Activated naive CD4-positive, alpha-beta T cell treated with anti-CD3 and anti-CD28 coated beads, Interleukin-2, amount 10 ng/mL, durations not matched to agents 7 days and 5 days (primary cell): Measurements from ENCODE around the gene PPP1R13L.

Experiments used
- CTCF ChIA-PET: fragments of 350-600 bp; sonication (Branson Sonifier 250); formaldehyde crosslinking; loops from one replicate; lab custom pipeline; 2021; ENCODE audit warnings: antibody characterized with exemption; lab: Charles Lee
- DNase-seq: peaks from one replicate; pipeline ENCODE4 v3.0.0-alpha.2; 2020
- H3K27ac Mint-ChIP-seq: one replicate; pipeline ENCODE4 v1.8.0; 2021; ENCODE audit warnings: mild to moderate bottlenecking, moderate library complexity, mixed read lengths
- H3K27me3 Mint-ChIP-seq: one replicate; pipeline ENCODE4 v1.8.0; 2021; ENCODE audit warnings: mild to moderate bottlenecking, mixed read lengths
- H3K36me3 Mint-ChIP-seq: one replicate; pipeline ENCODE4 v1.8.0; 2021; ENCODE audit warnings: mixed read lengths
- H3K4me1 Mint-ChIP-seq: one replicate; pipeline ENCODE4 v1.8.0; 2021; ENCODE audit warnings: mixed read lengths
- H3K4me3 Mint-ChIP-seq: one replicate; pipeline ENCODE4 v1.8.0; 2021; ENCODE audit warnings: mild to moderate bottlenecking, moderate library complexity, mixed read lengths
- H3K9me3 Mint-ChIP-seq: one replicate; pipeline ENCODE4 v1.8.0; 2021; ENCODE audit warnings: mixed read lengths

The PPP1R13L gene

DNA sequence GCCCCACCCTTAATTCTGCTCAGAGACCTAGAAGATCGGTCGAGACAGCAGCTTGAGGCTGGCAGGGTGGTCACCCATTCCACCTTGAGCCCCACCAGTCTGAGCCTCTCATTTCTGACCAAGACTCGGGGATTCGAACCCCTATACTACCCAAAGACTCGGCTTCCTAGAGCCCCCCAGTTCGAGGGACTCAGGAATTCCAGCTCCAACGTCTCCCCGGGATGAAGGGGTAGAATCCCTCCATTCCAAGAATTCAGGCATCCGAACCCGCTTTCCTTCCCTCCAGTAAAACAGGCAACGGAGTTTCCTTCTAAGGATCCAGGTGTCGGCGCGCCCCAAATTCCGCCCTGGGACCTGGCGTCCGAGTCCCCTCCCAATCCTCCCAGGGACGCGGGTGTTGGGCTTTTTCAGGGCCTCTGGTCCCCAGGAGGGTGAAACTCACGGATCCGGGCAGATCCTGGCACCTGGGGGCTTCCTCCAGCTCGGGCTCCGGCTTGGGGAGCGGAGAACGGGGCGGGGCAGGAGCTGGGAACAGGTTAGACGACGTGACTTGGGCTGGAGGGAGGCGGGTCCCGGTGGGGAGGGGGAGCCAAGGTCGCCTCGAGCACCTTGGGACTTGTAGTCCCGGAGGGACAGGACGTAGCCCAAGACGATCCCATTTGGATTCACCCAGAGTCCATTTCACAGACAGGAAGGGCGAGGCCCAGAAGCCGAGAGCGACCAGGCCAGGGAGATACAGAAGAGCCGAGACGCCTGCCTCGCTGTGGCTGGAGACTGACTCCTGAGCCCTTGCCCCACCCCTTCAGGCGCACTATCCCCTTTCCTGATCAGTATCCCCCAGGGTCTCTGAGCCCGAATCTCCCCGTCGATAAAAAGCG is at the start of gene PPP1R13L:
Gene PPP1R13L, minus strand, starts transcription at position 513 of the 878 bp plus-strand sequence. CDS start 6,751 bp downstream, outside the sequence.
- Mint-ChIP-seq H3K9me3 (no peaks in the 10 kb centered on the region), H3K36me3 (peaks cover 17% of the 10 kb centered on the region), H3K4me3 (peak within 1 kb of the TSS; percentile 96), H3K4me1 (peaks cover 53% of the 10 kb centered on the region), H3K27me3 (peaks cover 53% of the 10 kb centered on the region), H3K27ac (peak within 1 kb of the TSS; percentile 94)
- CTCF ChIA-PET = interaction anchor here (0.6 to 3.7 kb wide), 10 partner anchors 11 to 178 kb away, joined by 3 to 30 read pairs (median 4); no protein-coding TSS in a partner anchor
- DNase-seq = peak; percentile 86

DNA sequence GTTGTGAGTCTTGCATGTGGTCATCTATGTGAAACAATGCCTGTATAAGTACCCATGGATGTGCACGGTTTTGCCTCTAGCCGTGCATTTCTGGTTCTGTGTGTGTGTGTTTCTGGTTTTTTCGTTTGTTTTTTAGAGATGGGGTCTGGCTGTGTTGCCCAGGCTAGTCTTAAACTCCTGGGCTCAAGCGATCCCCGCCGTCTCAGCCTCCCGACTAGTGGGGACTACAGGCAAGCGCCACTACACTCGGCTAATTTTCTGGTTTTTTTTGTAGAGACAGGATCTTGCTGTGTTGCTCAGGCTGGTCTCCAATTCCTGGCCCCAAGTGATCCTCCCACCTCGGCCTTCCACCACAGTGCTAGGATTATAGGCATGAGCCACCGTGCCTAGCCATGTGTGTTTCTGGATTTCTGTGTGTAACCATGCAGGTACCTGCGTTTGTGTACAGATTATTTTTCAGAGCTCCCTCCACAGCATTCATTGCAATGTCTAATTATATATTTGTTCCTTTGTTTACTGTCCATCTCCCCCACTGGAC is 47.0 kb upstream of the PPP1R13L start:
- H3K4me3 Mint-ChIP-seq = peak overlapping the region; percentile 87

GRCh38 chr19:45451131-45451849 is 46.4 kb upstream of the PPP1R13L start:
- Mint-ChIP-seq H3K4me3 (peak overlapping the region; percentile 87), H3K27me3 (peaks cover 20% of the 10 kb centered on the region), H3K9me3 (no peaks in the 10 kb centered on the region), H3K4me1 (peaks cover 51% of the 10 kb centered on the region), H3K27ac (peak overlapping the region; percentile 78), H3K36me3 (peaks cover 4% of the 10 kb centered on the region)
- peak; percentile 67 for DNase-seq
- CTCF ChIA-PET = interaction anchor here (1.0 to 1.3 kb wide), 3 partner anchors 10 to 27 kb away, joined by 3 to 6 read pairs (median 6); no protein-coding TSS in a partner anchor

More for the DNA sequence above, 47.0 kb upstream of the PPP1R13L start:
- no peak for DNase-seq
- Mint-ChIP-seq H3K9me3 (no peaks in the 10 kb centered on the region), H3K27ac (peak overlapping the region; percentile 78), H3K27me3 (peaks cover 23% of the 10 kb centered on the region), H3K4me1 (peaks cover 52% of the 10 kb centered on the region), H3K36me3 (peaks cover 1% of the 10 kb centered on the region)
- CTCF ChIA-PET = interaction anchor here (1.0 to 2.0 kb wide), 4 partner anchors 9 to 26 kb away, joined by 3 to 6 read pairs (median 6); no protein-coding TSS in a partner anchor

GRCh38 chr19:45450012-45450333 is 45.1 kb upstream of the PPP1R13L start:
- H3K27ac Mint-ChIP-seq = peak overlapping the region; percentile 97
- peak; percentile 31 for DNase-seq
- peaks cover 4% of the 10 kb centered on the region for H3K36me3 Mint-ChIP-seq
- peak overlapping the region; percentile 87 for H3K4me3 Mint-ChIP-seq
- H3K27me3 Mint-ChIP-seq = peaks cover 11% of the 10 kb centered on the region
- no peaks in the 10 kb centered on the region for H3K9me3 Mint-ChIP-seq
- H3K4me1 Mint-ChIP-seq = peaks cover 45% of the 10 kb centered on the region
- CTCF ChIA-PET = interaction anchor here (2.7 to 6.4 kb wide), 4 partner anchors 10 to 35 kb away, joined by 11 to 68 read pairs (median 24); partner anchors contain the start of gene FOSB

GRCh38 chr19:45448887-45449299 is 44.0 kb upstream of the PPP1R13L start:
- Mint-ChIP-seq H3K27me3 (peaks cover 13% of the 10 kb centered on the region), H3K27ac (no peak overlapping the region), H3K4me1 (peaks cover 52% of the 10 kb centered on the region), H3K9me3 (no peaks in the 10 kb centered on the region), H3K4me3 (peak overlapping the region; percentile 22), H3K36me3 (peaks cover 4% of the 10 kb centered on the region)
- CTCF ChIA-PET = interaction anchor here (1.0 to 6.4 kb wide), 6 partner anchors 9 to 193 kb away, joined by 3 to 68 read pairs (median 14); partner anchors contain the start of gene FOSB
- no peak for DNase-seq

DNA sequence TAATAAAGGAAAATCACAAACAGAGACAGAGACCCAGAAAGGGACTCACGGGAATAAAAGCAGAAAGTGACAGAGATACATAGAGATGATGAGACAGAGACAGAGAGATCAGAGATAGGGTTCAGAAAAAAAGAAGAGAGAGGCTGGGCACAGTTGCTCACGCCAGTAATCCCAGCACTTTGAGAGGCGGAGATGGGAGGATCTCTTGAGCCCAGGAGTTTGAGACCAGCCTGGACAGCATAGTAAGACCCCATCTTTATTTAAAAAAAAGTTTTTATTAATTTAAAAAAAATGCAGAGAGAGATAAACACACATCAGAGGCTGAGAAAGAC is 43.5 kb upstream of the PPP1R13L start:
- H3K4me3 Mint-ChIP-seq = no peak overlapping the region
- H3K27me3 Mint-ChIP-seq = peaks cover 15% of the 10 kb centered on the region
- peaks cover 4% of the 10 kb centered on the region for H3K36me3 Mint-ChIP-seq
- H3K27ac Mint-ChIP-seq = no peak overlapping the region
- CTCF ChIA-PET = interaction anchor here (1.0 to 6.4 kb wide), 6 partner anchors 9 to 194 kb away, joined by 3 to 68 read pairs (median 14); partner anchors contain the start of gene FOSB
- no peak for DNase-seq
- no peaks in the 10 kb centered on the region for H3K9me3 Mint-ChIP-seq
- H3K4me1 Mint-ChIP-seq = peaks cover 55% of the 10 kb centered on the region

DNA sequence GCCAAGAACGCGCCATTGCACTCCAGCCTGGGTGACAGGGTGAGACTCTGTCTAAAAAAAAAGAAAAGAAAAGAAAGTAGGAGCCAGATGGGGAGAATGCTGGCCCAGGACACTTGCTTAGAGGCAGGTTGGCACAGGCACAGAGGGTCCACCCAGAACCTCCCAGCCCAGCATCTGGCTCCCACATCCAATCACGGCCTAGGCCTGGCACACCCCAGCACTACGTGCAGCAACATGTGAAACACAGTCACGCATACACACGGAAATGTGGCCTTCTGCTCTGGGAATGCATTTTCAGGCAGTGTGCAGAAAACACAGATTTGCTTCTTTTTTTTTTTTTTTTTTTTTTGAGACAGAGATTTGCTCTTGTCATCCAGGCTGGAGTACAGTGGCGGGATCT is 42.1 kb upstream of the PPP1R13L start:
- CTCF ChIA-PET = interaction anchor here (0.7 to 6.4 kb wide), 6 partner anchors 16 to 192 kb away, joined by 3 to 68 read pairs (median 3); partner anchors contain the start of genes EML2, FOSB and PPP1R13L
- H3K36me3 Mint-ChIP-seq = peaks cover 4% of the 10 kb centered on the region
- H3K27ac Mint-ChIP-seq = no peak overlapping the region
- peaks cover 62% of the 10 kb centered on the region for H3K4me1 Mint-ChIP-seq
- H3K27me3 Mint-ChIP-seq = peaks cover 20% of the 10 kb centered on the region
- H3K9me3 Mint-ChIP-seq = no peaks in the 10 kb centered on the region
- H3K4me3 Mint-ChIP-seq = no peak overlapping the region
- DNase-seq = no peak

- peak; percentile 46 for DNase-seq
- no peaks in the 10 kb centered on the region for H3K9me3 Mint-ChIP-seq
- no peak overlapping the region for H3K27ac Mint-ChIP-seq
- H3K4me3 Mint-ChIP-seq = no peak overlapping the region
- H3K4me1 Mint-ChIP-seq = peaks cover 57% of the 10 kb centered on the region
- H3K27me3 Mint-ChIP-seq = peaks cover 20% of the 10 kb centered on the region
- CTCF ChIA-PET = interaction anchor here (0.7 to 6.4 kb wide), 8 partner anchors 16 to 236 kb away, joined by 3 to 68 read pairs (median 3); partner anchors contain the start of genes EML2, FOSB and PPP1R13L
- peaks cover 4% of the 10 kb centered on the region for H3K36me3 Mint-ChIP-seq
Measured at GRCh38 chr19:45446295-45446694, 41.4 kb upstream of the PPP1R13L start.

DNA sequence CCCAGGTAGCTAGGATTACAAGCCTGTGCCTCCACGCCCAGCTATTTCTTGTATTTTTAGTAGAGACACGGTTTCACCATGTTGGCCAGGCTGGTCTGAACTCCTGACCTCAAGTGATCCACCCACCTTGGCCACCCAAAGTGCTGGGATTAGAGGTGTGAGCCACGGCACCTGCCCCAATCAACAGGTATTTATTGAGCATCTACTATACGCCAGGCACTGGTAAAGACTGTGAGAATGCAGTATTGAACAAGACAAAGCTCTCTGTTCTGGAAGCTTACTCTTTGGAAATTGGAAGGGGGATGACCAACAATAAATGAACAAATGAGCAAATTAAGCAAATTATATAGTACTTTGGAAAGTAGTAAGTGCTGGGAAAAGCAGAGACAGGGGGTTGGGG is 40.3 kb upstream of the PPP1R13L start:
- Mint-ChIP-seq H3K9me3 (no peaks in the 10 kb centered on the region), H3K27me3 (peaks cover 20% of the 10 kb centered on the region), H3K27ac (no peak overlapping the region), H3K4me3 (no peak overlapping the region), H3K4me1 (peaks cover 60% of the 10 kb centered on the region), H3K36me3 (peaks cover 4% of the 10 kb centered on the region)
- CTCF ChIA-PET = interaction anchor here (0.6 to 6.4 kb wide), 5 partner anchors 22 to 322 kb away, joined by 3 to 68 read pairs (median 6); partner anchors contain the start of gene FOSB
- no peak for DNase-seq

DNA sequence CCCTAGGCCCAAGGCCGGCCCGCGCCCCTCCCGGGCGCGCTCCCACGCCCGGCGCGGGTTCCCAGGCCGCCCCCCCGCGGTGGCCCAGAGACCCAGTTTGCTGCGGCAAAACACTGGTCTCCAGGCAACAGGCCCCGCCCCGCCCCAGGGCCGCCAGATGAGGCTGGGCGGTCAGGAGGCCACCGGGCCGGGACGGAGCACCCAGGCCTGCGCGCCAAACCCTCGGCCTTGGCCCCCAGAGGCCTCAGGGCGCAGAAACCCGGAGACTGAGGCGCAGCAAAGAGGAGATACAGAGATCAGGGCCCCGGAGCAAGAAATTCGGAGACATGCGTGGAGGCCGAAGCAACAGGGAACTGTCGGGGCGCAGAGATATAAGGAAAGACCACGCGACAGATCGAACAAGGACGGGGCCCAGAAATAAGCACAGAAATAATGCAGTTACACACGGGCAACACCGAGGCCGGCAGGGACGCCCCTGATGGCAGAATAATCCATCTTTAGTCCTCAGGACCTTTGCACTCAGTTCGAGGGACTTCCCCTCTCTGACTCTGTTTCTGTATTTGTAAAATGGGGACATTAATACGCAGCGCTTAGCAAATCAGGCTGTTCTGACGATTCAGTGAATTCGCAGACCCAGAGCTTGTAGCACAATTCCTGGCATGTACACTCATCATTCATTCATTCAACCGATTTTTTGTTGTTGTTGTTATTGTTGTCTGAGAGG is 39.6 kb upstream of the PPP1R13L start:
- Mint-ChIP-seq H3K4me1 (peaks cover 55% of the 10 kb centered on the region), H3K27ac (no peak overlapping the region), H3K36me3 (peaks cover 4% of the 10 kb centered on the region), H3K4me3 (no peak overlapping the region), H3K27me3 (peaks cover 20% of the 10 kb centered on the region), H3K9me3 (no peaks in the 10 kb centered on the region)
- DNase-seq = peak; percentile 86
- CTCF ChIA-PET = interaction anchor here (6.2 to 6.4 kb wide), 2 partner anchors 23 to 33 kb away, joined by 32 to 68 read pairs; partner anchors contain the start of gene FOSB

GRCh38 chr19:45443462-45444317 is 38.8 kb upstream of the PPP1R13L start:
- H3K27me3 Mint-ChIP-seq = peaks cover 20% of the 10 kb centered on the region
- no peak overlapping the region for H3K27ac Mint-ChIP-seq
- H3K4me1 Mint-ChIP-seq = peaks cover 55% of the 10 kb centered on the region
- CTCF ChIA-PET = interaction anchor here (8.5 kb wide), 1 partner anchor 35 kb away, joined by 229 read pairs; no protein-coding TSS in a partner anchor
- no peaks in the 10 kb centered on the region for H3K9me3 Mint-ChIP-seq
- peak; percentile 71 for DNase-seq
- H3K36me3 Mint-ChIP-seq = peaks cover 3% of the 10 kb centered on the region
- H3K4me3 Mint-ChIP-seq = peak overlapping the region; percentile 64

DNA sequence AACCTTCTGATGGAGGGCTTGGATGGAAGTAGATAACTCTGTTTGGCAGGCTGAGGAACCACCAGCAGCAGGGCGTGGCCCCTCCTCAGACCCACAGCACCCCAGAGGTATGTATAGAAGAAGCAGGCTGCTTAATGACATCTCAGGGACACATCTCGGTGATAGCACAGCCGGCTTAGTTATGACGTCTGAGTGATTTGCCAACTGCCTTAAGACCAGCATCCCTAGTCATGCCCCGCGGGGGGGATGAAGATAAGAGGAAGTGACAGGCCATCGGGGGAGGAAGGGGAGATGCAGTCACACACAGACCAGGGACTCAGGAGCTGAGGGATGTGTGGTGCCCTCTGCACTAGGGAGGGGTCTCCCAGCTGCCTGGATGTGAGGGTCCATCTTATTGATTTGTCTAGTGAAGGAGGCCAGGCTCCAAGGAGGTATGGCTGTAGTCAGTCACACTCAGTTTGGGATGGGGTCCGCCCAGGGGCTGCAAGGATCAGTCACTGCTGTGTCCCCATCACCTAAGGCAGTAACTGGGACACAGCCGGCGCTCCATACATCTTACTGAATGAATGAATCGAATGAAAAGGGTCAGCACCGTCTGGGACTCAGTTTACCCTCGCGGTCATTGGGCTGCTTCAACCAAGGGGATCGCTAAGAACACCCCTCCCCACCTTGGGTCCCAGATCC is 38.1 kb upstream of the PPP1R13L start:
- peaks cover 52% of the 10 kb centered on the region for H3K4me1 Mint-ChIP-seq
- H3K36me3 Mint-ChIP-seq = peaks cover 3% of the 10 kb centered on the region
- peak; percentile 56 for DNase-seq

More for the DNA sequence above, 38.1 kb upstream of the PPP1R13L start:
- Mint-ChIP-seq H3K9me3 (no peaks in the 10 kb centered on the region), H3K27me3 (peaks cover 20% of the 10 kb centered on the region), H3K4me3 (peak overlapping the region; percentile 64), H3K27ac (no peak overlapping the region)
- CTCF ChIA-PET = interaction anchor here (8.5 kb wide), 1 partner anchor 36 kb away, joined by 229 read pairs; no protein-coding TSS in a partner anchor
